HG03565 (cell line): ENCODE data around the gene BPNT1.
"Not testable (repeated sequence)": the region's sequence is repeated elsewhere in the genome, so short reads cannot be mapped to it uniquely, and the experiment has no call there.

Experiments
- ATAC-seq: cut with Tn5 transposase; IDR thresholded peaks from one replicate; pipeline ENCODE4 v1.9.1; 2021; ENCODE audit warnings: mild to moderate bottlenecking, moderate library complexity; ENCODE audit not compliant: unreplicated experiment

The BPNT1 gene

GRCh38 chr1:220084460-220084859 is 5.1 kb downstream of the BPNT1 start:
- no peak for ATAC-seq

GRCh38 chr1:220077887-220078286 is 11.7 kb downstream of the BPNT1 start:
- ATAC-seq = no peak

GRCh38 chr1:220076861-220077762 is 12.5 kb downstream of the BPNT1 start:
- no peak for ATAC-seq

GRCh38 chr1:220067269-220068204 is 22.1 kb downstream of the BPNT1 start:
- no peak for ATAC-seq

GRCh38 chr1:220062629-220063028 is 27.0 kb downstream of the BPNT1 start:
- no peak for ATAC-seq

- no peak for ATAC-seq
These were observed 28.7 kb downstream of the BPNT1 start for GRCh38 chr1:220060876-220061275.

- ATAC-seq = no peak
These were observed 33.2 kb downstream of the BPNT1 start for GRCh38 chr1:220056374-220056773.

GRCh38 chr1:220046052-220046930 is 43.3 kb downstream of the BPNT1 start, which contains the start of gene EPRS1:
EPRS1 (minus strand) TSS chr1:220046505; CDS start chr1:220046388, 117 bp downstream.
- ATAC-seq = peak; percentile 99

GRCh38 chr1:220045356-220046051 is 44.1 kb downstream of the BPNT1 start:
- no peak for ATAC-seq

- ATAC-seq = no peak
These were observed 44.8 kb downstream of the BPNT1 start for GRCh38 chr1:220044678-220045355.

- no peak for ATAC-seq
These were observed 45.9 kb downstream of the BPNT1 start for GRCh38 chr1:220043646-220044045.

- no peak for ATAC-seq
These were observed 49.5 kb downstream of the BPNT1 start for GRCh38 chr1:220040028-220040596.

GRCh38 chr1:220038640-220039039 is 50.9 kb downstream of the BPNT1 start:
- no peak for ATAC-seq

GRCh38 chr1:220037810-220038209 is 51.8 kb downstream of the BPNT1 start:
- ATAC-seq = not testable (repeated sequence)

GRCh38 chr1:220032911-220033310 is 56.7 kb downstream of the BPNT1 start:
- ATAC-seq = no peak

GRCh38 chr1:220031287-220031686 is 58.3 kb downstream of the BPNT1 start:
- ATAC-seq = peak; percentile 69

- no peak for ATAC-seq
These were observed 61.2 kb downstream of the BPNT1 start for GRCh38 chr1:220028346-220028895.

GRCh38 chr1:220019071-220019470 is 70.5 kb downstream of the BPNT1 start:
- ATAC-seq = no peak

GRCh38 chr1:220013497-220013896 is 76.1 kb downstream of the BPNT1 start:
- peak; percentile 58 for ATAC-seq
